ENCODE data around the gene FRMD4B.

Gene FRMD4B

GRCh38 chr3:69389520-69390248 lies 3.8 kb upstream of the FRMD4B start:
- DNase-seq (ENCODE audit: insufficient read length, low spot score) (no peak), FAIRE-seq (no peak)
- no peak for TF ChIP-seq POLR2AphosphoS5 (IDR thresholded peaks at IDR 0.05; ENCODE audit: low read depth, low read length)
- TF ChIP-seq PAX5 (IDR thresholded peaks at IDR 0.05; ENCODE audit: insufficient read depth, low read length, severe bottlenecking), result no peak
- no peak for TF ChIP-seq POLR2A (IDR thresholded peaks at IDR 0.05; ENCODE audit: low read depth, low read length)
- no peak for TF ChIP-seq POU2F2 (IDR thresholded peaks at IDR 0.05; ENCODE audit: low read depth, low read length)
- no peak for TF ChIP-seq TAF1 (IDR thresholded peaks at IDR 0.05; ENCODE audit: low read depth, low read length)
- no peak for TF ChIP-seq SPI1 (IDR thresholded peaks at IDR 0.05; ENCODE audit: low read depth, low read length)

GRCh38 chr3:69388241-69388640 lies 2.4 kb upstream of the FRMD4B start:
- FAIRE-seq (no peak), DNase-seq (ENCODE audit: insufficient read length, low spot score) (no peak)
- TF ChIP-seq POLR2AphosphoS5 (IDR thresholded peaks at IDR 0.05; ENCODE audit: low read depth, low read length), result no peak

GRCh38 chr3:69386556-69387385 lies 883 bp upstream of the FRMD4B start:
- DNase-seq (ENCODE audit: insufficient read length, low spot score) (no peak), FAIRE-seq (peak; percentile 41)
- TF ChIP-seq TAF1 (IDR thresholded peaks at IDR 0.05; ENCODE audit: low read depth, low read length) (no peak), POU2F2 (IDR thresholded peaks at IDR 0.05; ENCODE audit: low read depth, low read length) (no peak), PAX5 (IDR thresholded peaks at IDR 0.05; ENCODE audit: insufficient read depth, low read length, severe bottlenecking) (no peak), POLR2AphosphoS5 (IDR thresholded peaks at IDR 0.05; ENCODE audit: low read depth, low read length) (no peak), SPI1 (IDR thresholded peaks at IDR 0.05; ENCODE audit: low read depth, low read length) (no peak), POLR2A (IDR thresholded peaks at IDR 0.05; ENCODE audit: low read depth, low read length) (no peak)

- DNase-seq (ENCODE audit: insufficient read length, low spot score) (no peak), FAIRE-seq (no peak)
- no peak for TF ChIP-seq POLR2AphosphoS5 (IDR thresholded peaks at IDR 0.05; ENCODE audit: low read depth, low read length)
- TF ChIP-seq PAX5 (IDR thresholded peaks at IDR 0.05; ENCODE audit: insufficient read depth, low read length, severe bottlenecking), result no peak
- no peak for TF ChIP-seq POLR2A (IDR thresholded peaks at IDR 0.05; ENCODE audit: low read depth, low read length)
- TF ChIP-seq POU2F2 (IDR thresholded peaks at IDR 0.05; ENCODE audit: low read depth, low read length), result no peak
- no peak for TF ChIP-seq TAF1 (IDR thresholded peaks at IDR 0.05; ENCODE audit: low read depth, low read length)
These were observed 665 bp downstream of the FRMD4B start for GRCh38 chr3:69385123-69385722.

- FAIRE-seq (no peak), DNase-seq (ENCODE audit: insufficient read length, low spot score) (no peak)
- TF ChIP-seq TAF1 (IDR thresholded peaks at IDR 0.05; ENCODE audit: low read depth, low read length), result no peak
- TF ChIP-seq SPI1 (IDR thresholded peaks at IDR 0.05; ENCODE audit: low read depth, low read length), result no peak
- no peak for TF ChIP-seq POU2F2 (IDR thresholded peaks at IDR 0.05; ENCODE audit: low read depth, low read length)
- TF ChIP-seq PAX5 (IDR thresholded peaks at IDR 0.05; ENCODE audit: insufficient read depth, low read length, severe bottlenecking), result no peak
- TF ChIP-seq POLR2A (IDR thresholded peaks at IDR 0.05; ENCODE audit: low read depth, low read length), result no peak
These were observed 1.6 kb downstream of the FRMD4B start for GRCh38 chr3:69384326-69384725.

GRCh38 chr3:69379661-69380060 lies 6.2 kb downstream of the FRMD4B start:
- TF ChIP-seq POU2F2 (IDR thresholded peaks at IDR 0.05; ENCODE audit: low read depth, low read length) (no peak), POLR2A (IDR thresholded peaks at IDR 0.05; ENCODE audit: low read depth, low read length) (no peak), PAX5 (IDR thresholded peaks at IDR 0.05; ENCODE audit: insufficient read depth, low read length, severe bottlenecking) (no peak), POLR2AphosphoS5 (IDR thresholded peaks at IDR 0.05; ENCODE audit: low read depth, low read length) (no peak), SPI1 (IDR thresholded peaks at IDR 0.05; ENCODE audit: low read depth, low read length) (no peak), TAF1 (IDR thresholded peaks at IDR 0.05; ENCODE audit: low read depth, low read length) (no peak)
- DNase-seq (ENCODE audit: insufficient read length, low spot score) (no peak), FAIRE-seq (no peak)

- DNase-seq (ENCODE audit: insufficient read length, low spot score) (no peak), FAIRE-seq (no peak)
- no peak for TF ChIP-seq PAX5 (IDR thresholded peaks at IDR 0.05; ENCODE audit: insufficient read depth, low read length, severe bottlenecking)
- no peak for TF ChIP-seq POLR2AphosphoS5 (IDR thresholded peaks at IDR 0.05; ENCODE audit: low read depth, low read length)
- no peak for TF ChIP-seq SPI1 (IDR thresholded peaks at IDR 0.05; ENCODE audit: low read depth, low read length)
- TF ChIP-seq POU2F2 (IDR thresholded peaks at IDR 0.05; ENCODE audit: low read depth, low read length), result no peak
- no peak for TF ChIP-seq TAF1 (IDR thresholded peaks at IDR 0.05; ENCODE audit: low read depth, low read length)
- TF ChIP-seq POLR2A (IDR thresholded peaks at IDR 0.05; ENCODE audit: low read depth, low read length), result no peak
These were observed 7.6 kb downstream of the FRMD4B start for GRCh38 chr3:69378112-69378802.

GRCh38 chr3:69377262-69377661 lies 8.6 kb downstream of the FRMD4B start:
- no peak for TF ChIP-seq POLR2A (IDR thresholded peaks at IDR 0.05; ENCODE audit: low read depth, low read length)
- TF ChIP-seq PAX5 (IDR thresholded peaks at IDR 0.05; ENCODE audit: insufficient read depth, low read length, severe bottlenecking), result no peak
- TF ChIP-seq POU2F2 (IDR thresholded peaks at IDR 0.05; ENCODE audit: low read depth, low read length), result no peak
- no peak for TF ChIP-seq TAF1 (IDR thresholded peaks at IDR 0.05; ENCODE audit: low read depth, low read length)
- no peak for TF ChIP-seq POLR2AphosphoS5 (IDR thresholded peaks at IDR 0.05; ENCODE audit: low read depth, low read length)
- DNase-seq (ENCODE audit: insufficient read length, low spot score) (no peak), FAIRE-seq (no peak)

GRCh38 chr3:69376731-69377130 lies 9.2 kb downstream of the FRMD4B start:
- TF ChIP-seq POU2F2 (IDR thresholded peaks at IDR 0.05; ENCODE audit: low read depth, low read length) (no peak), SPI1 (IDR thresholded peaks at IDR 0.05; ENCODE audit: low read depth, low read length) (no peak), PAX5 (IDR thresholded peaks at IDR 0.05; ENCODE audit: insufficient read depth, low read length, severe bottlenecking) (no peak), POLR2A (IDR thresholded peaks at IDR 0.05; ENCODE audit: low read depth, low read length) (no peak), TAF1 (IDR thresholded peaks at IDR 0.05; ENCODE audit: low read depth, low read length) (no peak), POLR2AphosphoS5 (IDR thresholded peaks at IDR 0.05; ENCODE audit: low read depth, low read length) (no peak)
- FAIRE-seq (no peak), DNase-seq (ENCODE audit: insufficient read length, low spot score) (no peak)
